Loucy (cell line): ENCODE results near the gene FAM181B.

Source experiments
- EZH2phosphoT487 ChIP-seq: fragments of 200-600 bp; IDR thresholded peaks from 2 replicates; pipeline ENCODE4 v1.6.1; 2018; ENCODE audit warnings: antibody characterized with exemption, mild to moderate bottlenecking, moderate library complexity, borderline replicate concordance
- TF ChIP-seq, protein P1 (sequence below): fragments of 200-600 bp; sonication (generic); conservative IDR thresholded peaks from 2 replicates; pipeline ENCODE4 v1.5.1; 2014; ENCODE audit warnings: mild to moderate bottlenecking, antibody characterized with exemption, low read length

DNA sequence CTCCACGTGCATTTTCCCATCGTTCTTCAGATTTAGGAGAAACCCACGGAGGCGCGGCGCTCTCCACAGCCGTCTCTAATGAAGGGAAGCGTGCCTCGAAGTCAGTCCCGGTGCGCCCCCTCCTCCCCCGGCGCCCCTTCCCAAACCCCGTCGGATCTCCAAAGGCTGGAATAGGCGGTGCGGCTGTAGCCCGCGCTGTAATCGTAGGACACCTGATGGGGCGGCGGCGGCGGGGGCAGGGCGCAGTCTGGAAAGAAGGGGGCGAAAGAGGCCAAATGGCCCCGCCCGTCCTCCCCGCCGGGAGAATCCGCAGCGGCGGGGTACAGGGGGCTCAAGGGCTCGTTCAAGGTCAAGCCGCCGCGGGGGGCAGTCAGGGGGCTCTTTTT, 1.3 kb downstream of the FAM181B start:
- TF ChIP-seq, protein P1, sequence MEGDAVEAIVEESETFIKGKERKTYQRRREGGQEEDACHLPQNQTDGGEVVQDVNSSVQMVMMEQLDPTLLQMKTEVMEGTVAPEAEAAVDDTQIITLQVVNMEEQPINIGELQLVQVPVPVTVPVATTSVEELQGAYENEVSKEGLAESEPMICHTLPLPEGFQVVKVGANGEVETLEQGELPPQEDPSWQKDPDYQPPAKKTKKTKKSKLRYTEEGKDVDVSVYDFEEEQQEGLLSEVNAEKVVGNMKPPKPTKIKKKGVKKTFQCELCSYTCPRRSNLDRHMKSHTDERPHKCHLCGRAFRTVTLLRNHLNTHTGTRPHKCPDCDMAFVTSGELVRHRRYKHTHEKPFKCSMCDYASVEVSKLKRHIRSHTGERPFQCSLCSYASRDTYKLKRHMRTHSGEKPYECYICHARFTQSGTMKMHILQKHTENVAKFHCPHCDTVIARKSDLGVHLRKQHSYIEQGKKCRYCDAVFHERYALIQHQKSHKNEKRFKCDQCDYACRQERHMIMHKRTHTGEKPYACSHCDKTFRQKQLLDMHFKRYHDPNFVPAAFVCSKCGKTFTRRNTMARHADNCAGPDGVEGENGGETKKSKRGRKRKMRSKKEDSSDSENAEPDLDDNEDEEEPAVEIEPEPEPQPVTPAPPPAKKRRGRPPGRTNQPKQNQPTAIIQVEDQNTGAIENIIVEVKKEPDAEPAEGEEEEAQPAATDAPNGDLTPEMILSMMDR: no peak
- no peak for TF ChIP-seq EZH2phosphoT487
